GM12873 (cell line): Measurements from ENCODE around the gene FAM81A.

Experiments
- TF ChIP-seq, protein P1 (sequence below): IDR thresholded peaks from 2 replicates; pipeline ENCODE4 v1.5.1; 2012; ENCODE audit warnings: low read depth, mild to moderate bottlenecking, moderate library complexity, low read length, control low read depth; ENCODE audit not compliant: insufficient read depth; ENCODE audit errors: missing control alignments

FAM81A gene

DNA sequence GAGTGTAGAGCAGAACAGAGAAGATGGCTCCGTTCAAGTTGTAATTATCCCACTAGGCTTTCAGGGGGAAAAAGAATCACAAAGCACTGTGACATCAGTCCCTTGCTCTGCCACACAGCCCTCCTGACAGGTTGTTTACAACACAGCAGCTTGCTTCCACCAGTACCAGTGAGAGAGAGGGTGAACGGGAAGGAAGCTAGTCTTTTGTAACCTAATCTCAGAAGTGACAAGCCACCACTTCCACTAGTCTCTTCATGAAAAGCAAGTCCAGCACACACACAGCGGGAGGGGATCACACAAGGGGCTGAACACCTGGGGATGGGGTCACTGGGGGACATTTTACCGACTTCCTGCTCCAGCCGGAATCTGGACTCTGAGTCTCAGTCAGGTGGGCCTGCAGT, 86.3 kb downstream of the FAM81A start:
- TF ChIP-seq, protein P1, sequence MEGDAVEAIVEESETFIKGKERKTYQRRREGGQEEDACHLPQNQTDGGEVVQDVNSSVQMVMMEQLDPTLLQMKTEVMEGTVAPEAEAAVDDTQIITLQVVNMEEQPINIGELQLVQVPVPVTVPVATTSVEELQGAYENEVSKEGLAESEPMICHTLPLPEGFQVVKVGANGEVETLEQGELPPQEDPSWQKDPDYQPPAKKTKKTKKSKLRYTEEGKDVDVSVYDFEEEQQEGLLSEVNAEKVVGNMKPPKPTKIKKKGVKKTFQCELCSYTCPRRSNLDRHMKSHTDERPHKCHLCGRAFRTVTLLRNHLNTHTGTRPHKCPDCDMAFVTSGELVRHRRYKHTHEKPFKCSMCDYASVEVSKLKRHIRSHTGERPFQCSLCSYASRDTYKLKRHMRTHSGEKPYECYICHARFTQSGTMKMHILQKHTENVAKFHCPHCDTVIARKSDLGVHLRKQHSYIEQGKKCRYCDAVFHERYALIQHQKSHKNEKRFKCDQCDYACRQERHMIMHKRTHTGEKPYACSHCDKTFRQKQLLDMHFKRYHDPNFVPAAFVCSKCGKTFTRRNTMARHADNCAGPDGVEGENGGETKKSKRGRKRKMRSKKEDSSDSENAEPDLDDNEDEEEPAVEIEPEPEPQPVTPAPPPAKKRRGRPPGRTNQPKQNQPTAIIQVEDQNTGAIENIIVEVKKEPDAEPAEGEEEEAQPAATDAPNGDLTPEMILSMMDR, result no peak

DNA sequence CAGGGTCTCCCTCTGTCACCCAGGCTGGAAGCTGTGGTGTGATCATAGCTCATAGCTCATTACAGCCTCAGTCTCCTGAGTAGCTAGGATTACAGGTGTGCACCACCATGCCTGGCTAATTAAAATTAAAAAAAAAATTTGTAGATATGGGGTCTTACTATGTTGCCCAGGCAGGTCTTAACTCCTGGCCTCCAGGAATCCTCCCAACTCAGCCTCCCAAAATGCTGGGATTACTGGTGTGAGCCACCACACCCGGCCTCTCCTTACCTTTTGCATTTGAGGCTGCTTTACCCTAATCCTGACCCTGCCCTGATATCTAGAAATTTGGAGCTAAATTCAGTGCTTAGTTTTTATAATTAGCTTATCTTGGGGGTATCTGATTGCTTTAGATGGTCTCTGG, 90.4 kb downstream of the FAM81A start:
- TF ChIP-seq, protein P1, result no peak

- TF ChIP-seq, protein P1, result peak; percentile 85
Measured at GRCh38 chr15:59528961-59529402, 91.0 kb downstream of the FAM81A start.

DNA sequence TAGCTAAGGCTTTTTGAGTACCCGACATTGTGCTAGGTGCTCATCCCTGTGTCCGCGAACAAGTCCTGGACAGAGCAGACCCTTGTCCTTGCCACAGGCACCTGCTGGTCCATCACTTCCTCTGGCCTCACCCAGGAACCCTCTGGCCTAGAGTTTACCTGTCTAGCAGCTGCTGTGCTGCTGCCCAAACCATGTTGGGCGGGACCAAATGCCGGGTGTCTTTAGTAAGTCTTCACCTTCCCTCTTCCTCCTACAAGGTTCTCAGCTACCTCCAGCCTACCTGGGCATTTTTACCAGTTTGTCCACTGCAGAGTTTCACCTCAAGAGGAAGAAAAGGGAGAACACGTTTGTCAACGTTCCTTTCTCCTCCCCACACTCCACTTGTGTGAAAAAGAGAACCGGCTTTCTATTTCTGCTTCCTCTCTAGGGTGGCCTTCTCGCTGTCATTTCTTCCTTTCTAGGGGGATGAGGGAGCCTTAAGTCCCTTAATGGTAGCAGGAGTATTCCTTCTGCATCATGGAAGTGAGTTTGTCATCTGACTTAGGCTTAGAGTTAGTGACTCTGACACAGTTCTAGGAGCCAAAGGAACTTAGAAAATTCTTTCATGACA, 93.2 kb downstream of the FAM81A start:
- TF ChIP-seq, protein P1, result no peak

GRCh38 chr15:59532770-59533379, 94.9 kb downstream of the FAM81A start:
- TF ChIP-seq, protein P1, result peak; percentile 69

DNA sequence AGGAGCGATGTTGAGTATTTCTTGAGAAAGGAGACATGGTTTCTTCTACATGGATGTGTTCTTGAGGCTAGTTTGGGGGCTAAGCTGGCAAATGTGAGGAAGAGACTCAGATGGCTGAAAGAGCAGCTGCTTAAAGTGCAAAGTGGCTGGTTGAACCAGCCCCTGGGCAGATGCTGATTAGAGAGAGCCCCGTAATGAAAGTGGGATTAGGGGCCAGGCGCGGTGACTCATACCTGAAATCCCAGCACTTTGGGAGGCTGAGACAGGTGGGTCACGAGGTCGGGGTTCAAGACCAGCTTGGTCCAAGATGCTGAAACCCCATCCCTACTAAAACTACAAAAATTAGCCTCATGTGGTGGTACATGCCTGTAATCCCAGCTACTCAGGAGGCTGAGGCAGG, 98.6 kb downstream of the FAM81A start:
- TF ChIP-seq, protein P1, result no peak

GRCh38 chr15:59537403-59537802, 99.4 kb downstream of the FAM81A start:
- TF ChIP-seq, protein P1, result no peak
